GM12874 (cell line): ENCODE data around the gene S100PBP.

ENCODE experiments used
- TF ChIP-seq, protein P1 (sequence below): IDR thresholded peaks from 2 replicates; pipeline ENCODE4 v1.5.1; 2011; ENCODE audit warnings: low read depth, mild to moderate bottlenecking, control low read depth, low read length, moderate library complexity; ENCODE audit not compliant: insufficient read depth

Gene S100PBP

DNA sequence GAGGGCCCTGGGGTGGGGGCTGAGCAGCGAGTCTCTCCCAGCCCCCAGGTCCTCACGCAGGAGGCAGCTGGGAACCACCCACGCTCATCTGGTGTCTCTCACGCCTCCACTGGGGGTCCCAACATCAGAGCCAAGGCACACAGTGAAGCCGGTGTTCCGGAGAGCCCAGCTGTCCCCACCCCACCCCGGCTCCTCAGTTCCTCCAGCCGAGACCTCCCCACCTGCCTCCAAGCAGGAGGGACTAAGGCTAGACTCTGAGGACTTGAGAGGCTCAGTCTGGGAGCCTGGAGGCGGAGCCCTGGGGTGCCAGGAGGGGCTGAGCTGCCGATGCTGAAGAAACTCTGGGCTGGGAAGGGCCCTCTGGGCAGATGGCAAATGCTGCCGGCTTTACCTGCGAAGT, 67.3 kb downstream of the S100PBP start:
- TF ChIP-seq, protein P1, sequence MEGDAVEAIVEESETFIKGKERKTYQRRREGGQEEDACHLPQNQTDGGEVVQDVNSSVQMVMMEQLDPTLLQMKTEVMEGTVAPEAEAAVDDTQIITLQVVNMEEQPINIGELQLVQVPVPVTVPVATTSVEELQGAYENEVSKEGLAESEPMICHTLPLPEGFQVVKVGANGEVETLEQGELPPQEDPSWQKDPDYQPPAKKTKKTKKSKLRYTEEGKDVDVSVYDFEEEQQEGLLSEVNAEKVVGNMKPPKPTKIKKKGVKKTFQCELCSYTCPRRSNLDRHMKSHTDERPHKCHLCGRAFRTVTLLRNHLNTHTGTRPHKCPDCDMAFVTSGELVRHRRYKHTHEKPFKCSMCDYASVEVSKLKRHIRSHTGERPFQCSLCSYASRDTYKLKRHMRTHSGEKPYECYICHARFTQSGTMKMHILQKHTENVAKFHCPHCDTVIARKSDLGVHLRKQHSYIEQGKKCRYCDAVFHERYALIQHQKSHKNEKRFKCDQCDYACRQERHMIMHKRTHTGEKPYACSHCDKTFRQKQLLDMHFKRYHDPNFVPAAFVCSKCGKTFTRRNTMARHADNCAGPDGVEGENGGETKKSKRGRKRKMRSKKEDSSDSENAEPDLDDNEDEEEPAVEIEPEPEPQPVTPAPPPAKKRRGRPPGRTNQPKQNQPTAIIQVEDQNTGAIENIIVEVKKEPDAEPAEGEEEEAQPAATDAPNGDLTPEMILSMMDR = no peak

GRCh38 chr1:32885676-32886003, 68.2 kb downstream of the S100PBP start:
- TF ChIP-seq, protein P1 = no peak

DNA sequence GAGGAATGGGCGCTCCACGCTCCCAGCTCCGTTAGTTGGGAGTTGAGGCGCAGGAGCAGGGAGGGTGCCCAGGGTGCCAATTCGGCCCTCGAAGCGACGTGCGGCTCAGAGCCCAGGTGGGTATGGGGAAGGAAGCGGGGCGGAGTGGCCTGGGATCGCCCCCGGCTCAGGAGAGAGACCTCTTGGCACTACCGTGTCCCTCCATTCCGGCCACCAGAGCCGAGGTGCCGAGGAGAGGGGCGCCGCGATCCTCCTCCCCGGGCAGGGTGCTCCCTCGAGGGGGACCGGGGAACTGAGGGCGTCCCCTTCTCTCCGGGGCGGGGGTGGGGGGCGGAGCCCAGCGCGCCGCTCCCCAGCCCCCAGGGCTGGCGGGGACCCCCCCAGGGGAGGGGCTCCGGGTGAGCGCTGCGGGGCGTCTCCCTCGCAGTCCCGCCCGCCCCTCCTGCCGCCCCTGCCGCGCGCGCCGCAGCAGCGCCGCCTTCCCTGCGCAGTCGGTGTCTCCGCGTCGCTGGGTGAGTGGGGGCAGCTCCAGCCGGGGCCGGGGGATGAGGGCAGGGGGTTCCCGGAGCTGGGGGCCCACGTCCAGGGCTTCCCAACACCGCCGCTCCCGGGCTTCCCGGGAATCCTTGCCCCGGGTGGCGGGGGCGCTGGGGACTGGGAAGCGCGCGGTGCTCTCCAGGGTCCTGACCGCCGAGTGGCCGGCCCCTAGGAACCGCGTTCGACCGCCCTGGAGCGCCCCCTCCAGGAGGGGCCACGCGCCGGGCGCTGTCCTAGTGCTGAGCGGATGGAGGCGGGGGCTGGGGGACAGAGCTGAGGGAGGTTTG, 68.8 kb downstream of the S100PBP start, which contains the start of gene HPCA:
TSS of gene HPCA (plus strand) at position 488 of the 824 bp plus-strand sequence. CDS start 2,408 bp downstream, outside the sequence.
- TF ChIP-seq, protein P1 = peak; percentile 60

- TF ChIP-seq, protein P1 = no peak
Measured at GRCh38 chr1:32886828-32887414, 69.5 kb downstream of the S100PBP start.

DNA sequence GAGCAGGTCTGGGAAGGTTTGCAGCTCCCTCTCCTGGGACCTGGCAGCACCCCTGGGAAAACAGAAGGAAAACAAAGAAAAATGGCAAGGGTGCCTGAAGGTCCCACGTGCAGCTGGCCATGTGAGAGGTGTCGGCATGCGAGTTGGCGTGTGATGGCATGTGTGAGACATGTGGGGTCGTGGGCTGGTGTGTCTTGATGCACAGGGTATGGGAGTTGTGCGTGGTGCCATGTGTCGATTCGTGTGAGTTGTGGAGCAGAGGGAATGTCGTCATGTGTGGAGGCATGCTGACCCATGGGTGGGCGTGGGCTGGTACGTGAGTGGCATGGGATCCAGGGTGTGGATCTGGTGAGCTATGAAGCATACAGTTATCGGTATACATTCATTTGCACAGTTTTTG, 70.2 kb downstream of the S100PBP start:
- TF ChIP-seq, protein P1 = no peak

- TF ChIP-seq, protein P1 = no peak
Measured at GRCh38 chr1:32888134-32888533, 70.7 kb downstream of the S100PBP start.

GRCh38 chr1:32888677-32889420, 71.4 kb downstream of the S100PBP start:
- TF ChIP-seq, protein P1 = no peak
